HUDEP-2 (cell line): Measurements from ENCODE around the gene CDK19.
"Not testable (repeated sequence)": the region's sequence is repeated elsewhere in the genome, so short reads cannot be mapped to it uniquely, and the experiment has no call there.

Source experiments
- DNase-seq, 76 experiments: peaks; one replicate each; lab custom pipeline; 2025; ENCODE audit not compliant: unreplicated experiment in 76 of 76; lab: John Stamatoyannopoulos, UW

The CDK19 gene

GRCh38 chr6:110595112-110595511 lies 220.2 kb downstream of the CDK19 start:
- no peak for DNase-seq

- DNase-seq: no peak
Measured at GRCh38 chr6:110593637-110594036, 221.6 kb downstream of the CDK19 start.

- no peak for DNase-seq
Measured at GRCh38 chr6:110592765-110593164, 222.5 kb downstream of the CDK19 start.

GRCh38 chr6:110590821-110591351 lies 224.4 kb downstream of the CDK19 start:
- DNase-seq: no peak

GRCh38 chr6:110589865-110590513 lies 225.3 kb downstream of the CDK19 start:
- no peak for DNase-seq

GRCh38 chr6:110587328-110587727 lies 227.9 kb downstream of the CDK19 start:
- no peak for DNase-seq

- no peak for DNase-seq
Measured at GRCh38 chr6:110581679-110582078, 233.6 kb downstream of the CDK19 start.

- DNase-seq: not testable (repeated sequence)
Measured at GRCh38 chr6:110577596-110578167, 237.6 kb downstream of the CDK19 start.

- DNase-seq: no peak
Measured at GRCh38 chr6:110575925-110576463, 239.3 kb downstream of the CDK19 start.

- no peak for DNase-seq
Measured at GRCh38 chr6:110574817-110575216, 240.5 kb downstream of the CDK19 start.

GRCh38 chr6:110573537-110573936 lies 241.7 kb downstream of the CDK19 start:
- DNase-seq: no peak

GRCh38 chr6:110573136-110573535 lies 242.1 kb downstream of the CDK19 start:
- no peak for DNase-seq

GRCh38 chr6:110567957-110568696 lies 247.1 kb downstream of the CDK19 start:
- no peak for DNase-seq

- DNase-seq: no peak
Measured at GRCh38 chr6:110566346-110567125, 248.7 kb downstream of the CDK19 start.

- DNase-seq: no peak
Measured at GRCh38 chr6:110564703-110565421, 250.4 kb downstream of the CDK19 start.

GRCh38 chr6:110563711-110564110 lies 251.6 kb downstream of the CDK19 start:
- DNase-seq: no peak

- no peak for DNase-seq
Measured at GRCh38 chr6:110562316-110562915, 252.9 kb downstream of the CDK19 start.

GRCh38 chr6:110561696-110562095 lies 253.6 kb downstream of the CDK19 start:
- no peak for DNase-seq

- no peak for DNase-seq
Measured at GRCh38 chr6:110561008-110561396, 254.3 kb downstream of the CDK19 start.
